Stimulated activated CD4-positive, alpha-beta T cell treated with anti-CD3 and anti-CD28 coated beads, Interleukin-2, amount 100 ng/mL, for 4 hours (primary cell): ENCODE data around the gene DNAJC1.

Experiments used
- DNase-seq: peaks from one replicate; pipeline ENCODE4 v3.0.0-alpha.2; 2020; ENCODE audit warnings: low read depth

Gene DNAJC1

GRCh38 chr10:21758696-21759095, 244.8 kb downstream of the DNAJC1 start:
- DNase-seq: no peak

GRCh38 chr10:21758239-21758638, 245.3 kb downstream of the DNAJC1 start:
- no peak for DNase-seq

- DNase-seq: no peak
These were observed 246.2 kb downstream of the DNAJC1 start for GRCh38 chr10:21757185-21757901.

- no peak for DNase-seq
These were observed 246.8 kb downstream of the DNAJC1 start for GRCh38 chr10:21756707-21757106.

GRCh38 chr10:21754410-21755011, 249.0 kb downstream of the DNAJC1 start:
- DNase-seq: no peak

- no peak for DNase-seq
These were observed 249.8 kb downstream of the DNAJC1 start for GRCh38 chr10:21753497-21754270.

- no peak for DNase-seq
These were observed 251.9 kb downstream of the DNAJC1 start for GRCh38 chr10:21751341-21752310.

GRCh38 chr10:21750424-21750823, 253.1 kb downstream of the DNAJC1 start:
- no peak for DNase-seq

- DNase-seq: no peak
These were observed 253.7 kb downstream of the DNAJC1 start for GRCh38 chr10:21749788-21750187.

GRCh38 chr10:21747809-21748208, 255.7 kb downstream of the DNAJC1 start:
- DNase-seq: no peak

GRCh38 chr10:21746118-21746517, 257.4 kb downstream of the DNAJC1 start:
- no peak for DNase-seq

GRCh38 chr10:21744223-21744622, 259.3 kb downstream of the DNAJC1 start:
- no peak for DNase-seq

- no peak for DNase-seq
These were observed 260.7 kb downstream of the DNAJC1 start for GRCh38 chr10:21742740-21743412.

GRCh38 chr10:21740989-21741388, 262.5 kb downstream of the DNAJC1 start:
- no peak for DNase-seq

- DNase-seq: no peak
These were observed 266.4 kb downstream of the DNAJC1 start for GRCh38 chr10:21737106-21737505.

GRCh38 chr10:21733710-21734109, 269.8 kb downstream of the DNAJC1 start:
- no peak for DNase-seq

GRCh38 chr10:21732067-21732772, 271.3 kb downstream of the DNAJC1 start:
- peak; percentile 7 for DNase-seq

- DNase-seq: no peak
These were observed 274.9 kb downstream of the DNAJC1 start for GRCh38 chr10:21728618-21729017.

GRCh38 chr10:21727452-21728168, 275.9 kb downstream of the DNAJC1 start:
- DNase-seq: no peak
